Fibroblast of skin of scalp (primary cell): ENCODE measurements around the gene LDLRAD1. TPM values are rescaled to one million over a fixed set of nuclear protein-coding genes. Genes with fewer than 3 reads are reported as not detected.
"Not testable (repeated sequence)": the region's sequence is repeated elsewhere in the genome, so short reads cannot be mapped to it uniquely, and the experiment has no call there.

Source experiments
- DNase-seq: peaks from one replicate; pipeline ENCODE4 v3.0.0-alpha.2; 2013
- polyA plus RNA-seq, 2 experiments: library from polyadenylated mRNA; unstranded; fragments of 120-200 nt; gene quantifications; one replicate each; pipeline ENCODE4 v1.2.1, GENCODE V29; 2013; ENCODE audit not compliant: insufficient read length in 2 of 2

Gene LDLRAD1, protein sequence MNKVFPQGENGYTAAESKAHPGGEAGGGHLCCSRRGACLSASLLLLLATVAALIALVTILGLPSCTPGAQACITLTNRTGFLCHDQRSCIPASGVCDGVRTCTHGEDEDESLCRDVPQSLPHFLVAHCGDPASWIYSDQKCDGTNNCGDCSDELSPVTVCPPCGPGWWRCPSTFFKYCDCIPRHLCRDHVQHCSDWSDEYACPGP
- not detected for polyA plus RNA-seq (2013, experiment 1 of 2; ENCODE audit: insufficient read length)
- not detected for polyA plus RNA-seq (2013, experiment 2 of 2; ENCODE audit: insufficient read length)

DNA sequence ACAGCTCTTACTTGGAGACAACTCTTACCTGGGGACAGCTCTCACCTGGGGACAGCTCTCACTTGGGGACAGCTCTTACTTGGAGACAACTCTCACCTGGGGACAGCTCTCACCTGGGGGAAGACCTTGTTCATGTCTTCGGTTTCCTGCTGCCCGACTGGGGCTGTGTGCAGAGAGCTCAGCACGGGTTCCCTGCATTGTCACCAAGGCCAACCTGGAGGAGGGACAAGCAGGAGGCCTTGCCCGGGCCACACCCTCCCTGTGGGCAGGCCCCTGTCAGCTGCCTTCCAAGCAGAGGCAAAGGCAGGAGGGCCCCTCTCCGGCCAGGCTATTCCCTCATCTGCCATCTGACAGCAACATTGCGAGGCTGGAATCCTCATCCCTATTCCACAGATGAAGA lies at the start of gene LDLRAD1:
Gene LDLRAD1, minus strand, starts transcription at position 208 of the 400 bp plus-strand sequence. Its CDS starts 74 bp downstream, at position 134.
- DNase-seq: no peak

DNA sequence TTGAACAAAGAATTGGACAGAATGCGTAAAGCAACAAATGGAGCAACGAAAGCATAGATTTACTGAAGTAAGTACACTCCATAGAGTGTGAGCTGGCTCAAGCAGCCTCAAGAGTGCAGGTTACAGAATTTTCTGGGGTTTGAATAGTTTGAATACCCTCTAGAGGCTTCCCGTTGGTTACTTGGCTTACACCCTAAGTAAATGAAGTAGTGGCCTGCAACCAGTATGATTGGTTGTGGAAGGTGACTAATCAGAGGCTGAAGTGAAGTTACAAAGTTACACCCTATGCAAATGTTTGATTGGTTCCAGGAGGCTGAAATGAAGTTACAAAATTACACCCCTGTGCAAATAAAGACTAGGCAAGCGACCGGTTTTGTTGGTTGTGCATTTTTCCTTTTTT lies 46.3 kb upstream of the LDLRAD1 start:
- DNase-seq: peak; percentile 14

DNA sequence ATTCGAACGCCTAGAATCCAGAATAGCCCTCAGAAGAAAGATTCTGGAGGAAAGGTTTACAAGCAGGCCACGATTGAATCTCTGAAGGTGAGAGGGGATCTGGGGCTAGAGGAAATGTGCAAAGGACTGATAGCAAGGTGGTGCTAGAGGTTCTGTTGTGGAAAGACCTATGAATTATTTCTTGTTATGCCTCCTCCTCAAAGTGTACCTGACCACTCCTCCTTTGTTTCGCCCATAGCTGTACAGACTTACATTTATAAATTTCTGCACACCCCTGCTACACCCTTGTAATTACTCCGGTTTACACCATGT lies 36.4 kb upstream of the LDLRAD1 start:
- DNase-seq: no peak

DNA sequence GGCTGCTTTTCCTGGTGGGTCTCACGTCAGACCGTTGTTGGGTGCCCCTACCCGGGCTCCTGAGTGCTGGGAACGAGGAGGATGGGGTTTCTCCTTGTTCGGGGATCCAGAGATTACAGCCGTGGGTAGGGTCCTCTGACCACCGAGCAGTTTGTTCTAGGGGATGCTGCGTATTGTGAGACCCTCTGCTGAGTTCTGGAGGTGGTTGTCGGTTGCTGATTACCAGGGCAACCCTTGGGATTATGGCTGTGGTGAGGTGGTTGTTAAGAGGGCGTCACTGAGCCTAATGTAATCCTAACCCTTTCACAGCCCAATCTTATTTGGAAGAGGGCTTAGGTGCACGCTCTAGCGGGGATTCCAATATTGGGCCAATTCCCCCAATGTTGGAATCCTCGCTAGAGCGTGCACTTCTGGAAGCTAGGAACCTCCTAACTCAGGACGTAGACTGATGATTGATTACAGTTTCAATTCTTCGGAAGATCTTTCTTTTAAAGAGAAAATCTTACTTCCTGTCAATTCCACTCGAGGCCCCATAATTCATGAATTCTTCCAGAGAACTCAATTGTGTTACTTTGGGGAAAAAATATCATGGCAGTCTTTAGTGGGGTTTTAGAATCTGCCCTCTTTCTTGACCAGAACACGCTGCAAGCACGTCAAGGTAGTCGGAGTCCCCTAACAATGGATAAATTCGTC lies 35.9 kb upstream of the LDLRAD1 start:
- no peak for DNase-seq

DNA sequence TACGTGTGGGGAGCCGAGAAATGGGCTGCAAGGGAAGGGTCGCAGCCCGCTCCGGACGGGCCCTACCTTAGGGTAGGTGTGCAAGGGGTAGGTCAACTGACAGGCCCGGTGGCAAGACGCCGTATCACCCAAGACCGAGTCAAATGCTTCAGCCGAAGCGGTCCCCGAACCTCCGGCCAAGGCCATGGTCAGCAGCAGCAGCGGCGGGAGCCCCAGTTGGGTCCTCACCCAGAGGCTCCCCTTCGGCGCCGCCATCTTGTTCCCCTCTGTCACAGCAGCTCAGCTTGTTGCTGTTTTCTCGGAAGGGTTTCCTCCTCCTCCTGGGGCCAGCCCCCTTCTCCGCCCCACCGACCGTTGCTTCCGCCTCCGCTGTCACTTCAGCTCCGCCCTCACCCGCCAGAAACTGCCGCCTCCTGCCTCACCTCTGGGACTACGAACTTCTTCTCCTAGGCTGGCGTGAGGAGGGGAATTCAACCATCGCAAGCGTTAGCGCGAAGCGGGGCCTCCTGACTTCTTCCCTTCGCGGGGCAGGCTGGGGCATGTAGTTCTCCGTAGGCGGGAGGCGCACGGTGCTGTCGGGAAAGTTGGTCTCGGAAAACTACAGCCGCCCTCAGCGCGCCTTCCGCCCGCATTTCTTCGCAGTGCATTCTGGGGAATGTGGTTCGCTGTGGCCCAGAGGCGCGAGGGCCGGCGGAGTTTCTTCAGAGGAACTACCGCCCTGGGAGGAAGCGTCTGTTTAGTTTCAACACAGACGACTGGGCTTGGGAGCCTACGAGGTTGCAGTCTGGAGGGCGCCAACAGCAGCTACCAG lies 35.2 kb upstream of the LDLRAD1 start, which contains the start of the genes TCEANC2 and TMEM59:
Gene TCEANC2, plus strand, starts transcription at position 675 of the 811 bp plus-strand sequence. CDS start 815 bp downstream, outside the sequence.
Gene TMEM59, minus strand, starts transcription at position 271 of the 811 bp plus-strand sequence. Its CDS starts 16 bp downstream, at position 255.
- peak; percentile 100 for DNase-seq

DNA sequence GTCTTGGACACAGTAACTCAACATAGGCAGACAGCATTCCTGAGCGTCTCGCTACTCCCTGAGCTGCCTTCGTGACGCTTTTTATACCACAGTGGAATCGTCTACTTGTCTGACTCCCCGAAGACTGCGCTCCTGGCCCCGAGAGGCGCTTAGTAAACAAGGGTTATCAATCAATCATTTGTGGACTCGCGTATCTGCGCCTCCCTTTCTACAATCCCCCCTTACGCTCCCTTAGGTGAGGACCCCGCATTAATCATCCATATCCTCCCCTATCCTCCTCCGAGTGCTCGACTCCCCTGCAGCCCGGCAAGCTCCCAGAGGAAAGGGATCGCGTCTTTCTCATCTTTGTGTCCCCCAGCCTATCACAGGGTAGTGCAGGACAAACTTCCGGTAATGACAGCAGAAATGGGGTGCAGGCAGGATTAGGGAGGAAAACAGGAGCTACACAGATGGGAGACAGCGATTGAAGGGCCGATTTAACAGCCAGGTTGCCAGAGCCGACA lies 34.5 kb upstream of the LDLRAD1 start:
- DNase-seq: peak; percentile 57

DNA sequence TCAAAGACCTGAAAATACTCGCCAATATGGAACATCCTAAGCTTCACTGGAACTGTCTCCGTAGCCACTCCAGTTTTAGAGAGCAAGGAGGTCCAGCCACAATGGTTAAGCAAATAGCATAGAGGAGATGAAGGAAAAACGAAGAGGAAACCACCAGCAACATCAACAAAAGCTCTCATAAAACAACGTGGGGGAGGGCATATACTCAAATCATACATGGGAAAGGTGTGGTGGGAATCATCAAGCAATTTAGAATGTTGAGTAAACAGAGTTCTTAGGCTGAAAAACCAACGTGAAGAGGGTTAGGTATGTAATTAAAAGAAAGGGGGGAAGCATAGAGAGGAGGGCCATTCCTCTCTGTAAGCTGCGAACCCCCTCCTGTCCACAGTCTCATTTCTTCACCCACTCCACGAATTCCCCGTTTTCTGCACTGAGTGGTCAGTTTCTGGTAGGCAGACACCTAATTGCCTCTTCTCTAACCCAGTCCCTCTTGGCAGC lies 34.0 kb upstream of the LDLRAD1 start:
- no peak for DNase-seq

DNA sequence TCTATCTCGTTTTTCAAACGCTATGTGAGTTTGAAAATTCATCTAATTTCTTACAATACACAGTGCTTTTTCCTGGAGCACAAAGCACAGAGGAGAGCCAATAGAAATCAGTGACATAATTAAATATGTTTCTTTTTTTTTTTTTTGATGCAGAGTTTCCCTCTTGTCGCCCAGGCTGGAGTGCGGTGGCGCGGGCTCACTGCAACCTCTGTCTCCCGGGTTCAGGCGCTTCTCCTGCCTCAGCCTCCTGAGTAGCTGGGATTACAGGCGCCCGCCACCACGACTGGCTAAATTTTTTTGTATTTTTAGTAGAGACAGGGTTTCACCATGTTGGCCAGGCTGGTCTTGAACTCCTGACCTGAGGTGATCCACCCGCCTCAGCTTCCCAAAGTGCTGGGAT lies 32.4 kb upstream of the LDLRAD1 start:
- not testable (repeated sequence) for DNase-seq

DNA sequence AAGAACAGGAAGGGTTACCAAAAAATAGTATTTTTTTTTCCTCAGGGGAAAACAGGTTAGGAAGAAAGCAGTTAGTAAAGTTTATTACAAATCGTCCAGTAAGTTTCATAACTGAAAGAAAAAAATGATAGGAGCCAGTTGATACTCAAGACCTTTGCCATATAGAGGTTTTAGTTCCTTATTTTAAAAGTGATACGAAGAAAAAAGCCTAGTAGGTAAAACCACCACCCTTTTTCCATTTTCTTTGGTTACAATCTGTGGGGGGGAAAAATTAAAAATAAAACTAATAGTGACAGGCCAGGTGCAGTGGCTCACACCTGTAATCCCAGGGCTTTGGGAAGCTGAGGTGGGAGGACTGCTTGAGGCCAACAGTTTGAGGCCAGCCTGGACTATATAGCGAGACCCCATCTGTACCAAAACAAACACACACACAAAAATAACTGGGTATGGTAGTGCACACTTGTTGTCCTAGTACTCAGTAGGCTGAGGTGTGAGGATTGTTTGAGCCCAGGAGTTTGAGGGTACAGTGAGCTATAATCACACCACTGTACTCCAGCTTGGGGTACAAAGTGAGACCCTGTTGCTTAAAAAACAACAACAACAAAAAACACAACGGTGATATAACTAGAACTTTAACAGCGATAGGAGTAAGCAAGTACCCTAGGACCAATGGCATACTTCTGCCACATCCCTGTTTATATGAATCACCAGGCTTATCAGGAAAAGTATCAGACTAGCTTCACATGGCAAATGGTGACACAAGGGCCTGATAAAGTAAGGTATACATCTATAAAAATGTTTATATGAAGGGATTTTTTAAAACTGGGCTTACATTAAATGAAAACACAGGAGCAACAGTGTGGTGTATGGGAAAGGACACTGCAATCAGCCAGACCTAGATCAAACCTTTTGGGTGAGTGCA lies 29.7 kb upstream of the LDLRAD1 start:
- no peak for DNase-seq

DNA sequence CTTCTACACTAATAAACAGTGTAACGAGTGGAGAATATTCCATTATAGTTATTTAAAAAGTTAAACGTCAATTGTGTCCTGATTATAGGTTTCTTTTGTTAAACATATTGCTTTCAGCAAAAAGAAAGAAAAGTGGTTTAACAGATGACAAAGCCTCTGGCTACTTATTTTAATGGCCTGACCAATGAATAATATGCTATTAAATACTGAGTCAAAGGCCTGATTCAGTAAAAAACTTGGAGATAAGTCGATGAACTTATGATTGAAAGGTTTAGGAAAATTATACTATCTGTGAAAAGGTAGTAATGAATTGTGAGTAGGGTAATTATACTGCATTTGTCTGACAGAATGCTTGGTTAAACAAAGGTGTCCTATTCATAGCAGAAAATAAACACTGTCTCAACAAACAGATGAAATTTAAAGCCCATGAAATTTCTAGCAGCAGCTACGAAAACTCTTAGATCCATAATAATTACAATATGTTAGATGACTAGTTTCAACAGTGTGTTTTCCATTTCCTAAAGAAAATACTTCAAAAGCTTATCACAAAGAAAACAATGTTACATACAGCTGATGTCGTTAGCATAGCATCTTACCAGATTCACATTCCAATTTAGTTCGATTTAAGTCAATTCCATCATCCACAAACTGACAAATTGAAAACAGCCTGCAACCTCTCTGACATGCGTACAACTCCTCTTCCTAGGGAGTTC lies 28.8 kb upstream of the LDLRAD1 start:
- peak; percentile 40 for DNase-seq

DNA sequence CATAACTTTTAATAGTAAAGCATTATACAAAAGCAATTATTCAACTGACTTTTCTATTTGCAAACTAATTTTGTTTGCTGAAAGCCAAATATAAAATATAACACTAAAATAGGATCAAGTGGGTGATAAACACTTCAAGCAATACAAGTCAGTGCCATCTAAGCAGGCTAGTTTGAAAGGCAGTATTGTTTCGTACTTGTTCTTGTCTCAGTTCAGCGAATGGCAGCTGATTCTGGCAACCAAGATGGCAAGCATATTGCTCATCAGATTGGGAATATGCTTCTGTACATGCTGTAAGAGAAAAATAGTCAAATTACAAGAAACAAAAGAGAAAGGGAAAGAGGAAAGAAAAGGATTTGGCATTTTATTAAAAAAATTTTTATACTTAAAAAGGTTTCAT lies 27.5 kb upstream of the LDLRAD1 start:
- DNase-seq: no peak

DNA sequence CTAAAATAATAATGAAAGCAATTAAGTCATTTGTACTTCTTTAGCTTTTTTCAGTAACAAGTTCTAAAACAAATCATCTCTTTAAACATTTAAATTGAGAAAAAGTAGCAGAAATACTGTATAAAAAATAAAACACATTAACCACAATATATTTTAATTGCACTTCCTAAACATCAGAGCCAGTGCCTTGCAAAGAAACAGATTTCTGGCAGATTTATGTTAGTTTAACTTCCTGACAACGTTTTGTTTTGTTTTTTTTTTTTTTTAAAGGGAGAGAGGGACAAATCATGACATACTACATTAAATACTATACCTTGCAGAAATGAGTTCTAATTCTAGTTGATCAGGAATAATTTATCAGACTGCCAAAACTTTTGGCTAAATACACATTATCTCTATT lies 23.8 kb upstream of the LDLRAD1 start:
- DNase-seq: no peak

DNA sequence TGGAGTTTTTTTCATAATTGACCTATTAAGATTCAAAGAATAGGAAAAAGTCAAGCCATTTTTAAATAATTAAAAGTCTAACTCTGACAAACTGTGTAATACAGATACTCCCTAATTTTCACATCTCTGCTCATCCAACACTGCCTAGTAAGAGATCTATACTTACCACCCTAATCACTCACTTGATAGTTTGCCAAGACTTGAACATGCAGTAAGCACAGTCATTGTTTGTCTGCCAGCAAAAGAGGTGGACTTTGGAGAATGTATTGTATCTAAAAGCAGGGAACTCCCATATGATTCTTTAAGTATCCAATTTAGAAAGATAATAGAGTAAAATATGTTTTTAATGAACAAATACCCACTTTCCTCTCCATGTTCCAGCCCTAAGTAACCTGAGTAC lies 19.5 kb upstream of the LDLRAD1 start:
- DNase-seq: no peak

DNA sequence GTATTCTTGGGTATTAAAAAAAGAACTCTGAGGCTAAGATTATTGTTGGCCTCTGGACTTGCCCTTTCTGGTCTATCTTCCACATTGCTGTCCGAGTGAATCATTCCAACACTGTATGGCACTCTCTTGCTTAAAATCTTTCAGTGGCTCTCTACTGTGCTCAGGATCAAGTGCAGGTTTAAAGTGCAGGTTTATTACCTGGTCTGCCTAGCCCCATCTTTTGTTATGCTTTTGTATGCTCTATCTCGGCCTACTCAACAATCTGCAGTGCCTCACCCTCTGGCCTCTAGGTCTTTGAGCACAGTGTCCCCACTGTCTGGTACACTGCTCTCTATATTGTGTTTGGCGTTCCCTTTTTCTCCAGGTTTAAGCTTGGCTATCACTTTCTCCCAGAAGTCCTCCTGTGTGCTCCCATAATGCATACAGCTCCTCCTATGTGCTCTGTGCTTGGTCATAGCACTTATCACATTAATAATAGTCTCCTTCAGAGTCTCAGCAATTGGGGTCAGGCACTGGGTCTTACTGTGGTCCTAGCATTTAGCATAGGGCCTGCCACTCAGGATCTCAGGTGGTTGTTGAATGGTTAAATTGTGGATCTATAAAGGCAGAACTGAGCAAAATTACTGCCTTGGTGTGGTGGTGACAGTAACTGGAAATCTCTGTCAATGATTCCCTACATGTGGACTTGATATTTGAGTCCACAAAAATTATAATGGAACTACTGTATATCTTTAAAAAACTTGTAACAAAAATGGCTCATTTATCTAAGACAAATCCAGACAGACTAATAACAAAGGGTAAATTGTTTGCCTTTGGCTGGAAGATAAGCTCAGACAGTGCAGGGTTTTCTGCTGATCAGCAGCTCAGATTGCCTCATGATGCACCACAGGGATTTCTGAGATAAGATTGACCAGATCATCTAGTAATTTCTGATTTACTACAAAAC lies 10.6 kb upstream of the LDLRAD1 start:
- no peak for DNase-seq

DNA sequence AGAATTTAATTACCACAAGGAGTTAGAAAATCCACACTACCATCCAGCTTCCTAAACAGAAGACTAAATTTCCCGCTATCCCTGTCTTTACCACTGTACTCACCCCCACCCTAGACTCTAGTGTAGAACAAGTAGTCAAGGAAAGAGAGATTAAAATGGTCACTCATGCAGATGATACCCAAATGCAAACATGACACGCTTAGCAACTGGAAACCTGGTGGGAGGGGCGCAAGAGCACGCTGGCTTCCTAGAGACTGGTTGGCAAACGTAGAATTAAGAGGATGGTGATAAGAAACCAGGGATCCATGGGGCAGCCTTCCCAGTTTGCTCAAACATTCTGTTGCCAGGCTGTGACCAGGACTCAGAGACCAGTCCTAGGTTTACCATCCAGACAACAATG lies 9.9 kb upstream of the LDLRAD1 start:
- DNase-seq: no peak

DNA sequence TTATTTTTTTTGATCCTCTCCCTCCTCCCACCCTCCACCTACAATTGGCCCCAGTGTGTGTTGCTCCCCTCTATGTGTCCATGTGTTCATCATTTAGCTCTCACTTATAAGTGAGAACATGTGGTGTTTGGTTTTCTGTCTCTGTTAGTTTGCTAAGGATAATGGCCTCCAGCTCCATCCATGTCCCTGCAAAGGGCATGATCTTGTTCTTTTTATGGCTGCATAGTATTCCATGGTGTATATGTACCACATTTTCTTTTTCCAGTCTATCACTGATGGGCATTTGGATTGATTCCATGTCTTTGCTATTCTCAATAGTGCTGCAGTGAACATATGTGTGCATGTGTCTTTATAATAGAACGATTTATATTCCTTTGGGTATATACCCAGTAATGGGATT lies 6.8 kb upstream of the LDLRAD1 start:
- not testable (repeated sequence) for DNase-seq

DNA sequence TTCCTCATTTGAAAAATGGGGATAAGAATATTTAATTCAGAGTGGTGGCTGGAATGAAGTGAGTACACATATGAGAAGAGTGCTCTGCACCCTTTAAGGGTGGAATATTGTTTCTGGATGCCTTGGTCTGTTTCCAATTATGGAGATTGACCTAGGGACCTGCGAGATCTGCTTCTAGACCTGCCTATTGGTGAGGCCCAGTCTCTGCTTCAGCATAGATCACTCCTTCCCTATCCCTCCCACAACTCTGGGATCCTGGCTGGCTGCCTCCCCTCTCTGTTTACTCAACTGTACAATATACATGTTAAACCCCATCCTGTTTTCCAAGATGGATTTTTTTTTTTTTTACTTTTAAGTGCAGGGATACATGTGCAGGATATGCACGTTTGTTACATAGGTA lies 6.4 kb upstream of the LDLRAD1 start:
- no peak for DNase-seq

DNA sequence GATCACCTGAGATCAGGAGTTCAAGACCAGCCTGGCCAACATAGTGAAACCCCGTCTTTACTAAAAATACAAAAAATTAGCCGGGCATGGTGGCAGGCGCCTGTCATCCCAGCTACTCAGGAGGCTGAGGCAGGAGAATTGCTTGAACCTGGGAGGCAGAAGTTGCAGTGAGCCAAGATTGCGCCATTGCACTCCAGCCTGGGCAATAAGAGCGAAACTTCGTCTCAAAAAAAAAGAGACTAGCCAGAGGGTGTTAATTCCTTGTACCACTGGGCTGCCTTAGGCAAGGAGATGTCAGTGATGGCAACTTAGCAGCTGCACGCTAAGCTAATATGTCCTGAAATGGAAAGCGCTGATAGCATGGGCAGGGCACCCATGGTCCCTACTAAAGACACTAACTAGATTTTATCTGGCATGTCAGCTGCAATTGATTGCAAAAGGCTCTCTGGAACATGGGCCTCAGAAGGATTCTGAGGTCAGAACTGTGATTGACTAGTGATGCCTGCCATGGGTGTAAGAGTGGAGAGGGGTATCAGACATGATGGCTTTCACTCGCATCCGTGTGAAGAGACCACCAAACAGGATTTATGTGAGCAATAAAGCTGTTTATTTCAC lies 1.7 kb upstream of the LDLRAD1 start:
- not testable (repeated sequence) for DNase-seq

DNA sequence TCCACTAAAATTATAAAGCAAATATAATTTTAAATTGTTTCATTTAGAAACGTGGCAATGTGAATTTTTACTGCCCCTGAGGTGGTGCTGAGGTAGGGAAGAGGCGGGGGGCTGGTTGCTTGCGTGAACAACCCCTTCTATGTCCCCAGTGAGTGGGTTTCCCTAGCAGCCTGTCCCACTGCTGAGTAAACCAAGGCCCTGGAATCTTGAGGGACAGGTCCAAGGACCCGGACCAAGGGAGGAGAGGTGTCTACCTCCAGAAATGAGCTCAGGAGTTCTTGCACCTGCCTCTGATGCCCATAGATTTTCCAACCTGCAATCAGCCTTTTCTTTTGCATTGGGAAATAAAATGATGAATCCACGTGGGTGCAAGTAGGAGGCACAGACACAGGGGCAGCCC lies 649 bp upstream of the LDLRAD1 start:
- DNase-seq: no peak
